Fibroblast of skin of left biceps (primary cell): ENCODE data around the gene BUD13.
"Not testable (repeated sequence)": the region's sequence is repeated elsewhere in the genome, so short reads cannot be mapped to it uniquely, and the experiment has no call there.

ENCODE experiments used
- DNase-seq, 2 experiments: peaks; one replicate each; pipeline ENCODE4 v3.0.0-alpha.2; 2013; ENCODE audit warnings: low read depth in 2 of 2

Gene BUD13, protein sequence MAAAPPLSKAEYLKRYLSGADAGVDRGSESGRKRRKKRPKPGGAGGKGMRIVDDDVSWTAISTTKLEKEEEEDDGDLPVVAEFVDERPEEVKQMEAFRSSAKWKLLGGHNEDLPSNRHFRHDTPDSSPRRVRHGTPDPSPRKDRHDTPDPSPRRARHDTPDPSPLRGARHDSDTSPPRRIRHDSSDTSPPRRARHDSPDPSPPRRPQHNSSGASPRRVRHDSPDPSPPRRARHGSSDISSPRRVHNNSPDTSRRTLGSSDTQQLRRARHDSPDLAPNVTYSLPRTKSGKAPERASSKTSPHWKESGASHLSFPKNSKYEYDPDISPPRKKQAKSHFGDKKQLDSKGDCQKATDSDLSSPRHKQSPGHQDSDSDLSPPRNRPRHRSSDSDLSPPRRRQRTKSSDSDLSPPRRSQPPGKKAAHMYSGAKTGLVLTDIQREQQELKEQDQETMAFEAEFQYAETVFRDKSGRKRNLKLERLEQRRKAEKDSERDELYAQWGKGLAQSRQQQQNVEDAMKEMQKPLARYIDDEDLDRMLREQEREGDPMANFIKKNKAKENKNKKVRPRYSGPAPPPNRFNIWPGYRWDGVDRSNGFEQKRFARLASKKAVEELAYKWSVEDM

GRCh38 chr11:116772443-116773202 is at the start of gene BUD13:
Gene BUD13 (minus strand): TSS chr11:116772987. CDS start chr11:116772964, 23 bp downstream.
- DNase-seq = peak; percentile 50 to 54

- DNase-seq = no peak
Observed at GRCh38 chr11:116822575-116822974, 49.8 kb upstream of the BUD13 start.

- DNase-seq = no peak
Observed at GRCh38 chr11:116821050-116821918, 48.5 kb upstream of the BUD13 start.

GRCh38 chr11:116819049-116819448 is 46.3 kb upstream of the BUD13 start:
- DNase-seq = no peak

- no peak for DNase-seq
Observed at GRCh38 chr11:116814502-116814901, 41.7 kb upstream of the BUD13 start.

- DNase-seq = no peak
Observed at GRCh38 chr11:116813781-116814471, 41.1 kb upstream of the BUD13 start.

GRCh38 chr11:116813170-116813569 is 40.4 kb upstream of the BUD13 start:
- no peak for DNase-seq

DNA sequence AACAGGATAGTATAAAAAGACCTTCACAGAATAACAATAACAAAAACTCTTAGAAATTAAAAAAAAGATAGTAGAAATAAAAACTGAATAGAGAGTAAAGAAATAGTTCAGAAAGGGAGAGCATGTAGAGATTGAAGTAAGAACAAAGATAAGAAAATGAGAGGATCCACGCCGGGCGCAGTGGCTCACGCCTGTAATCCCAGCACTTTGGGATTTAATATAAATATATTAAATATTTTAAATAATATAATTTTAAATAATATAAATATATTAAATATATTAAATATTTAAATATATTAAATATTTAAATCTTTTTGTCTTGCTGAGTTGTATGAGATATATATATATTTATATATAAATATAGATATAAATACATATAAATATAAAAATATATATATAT is 39.3 kb upstream of the BUD13 start:
- DNase-seq = no peak

- DNase-seq = no peak
Observed at GRCh38 chr11:116811194-116811593, 38.4 kb upstream of the BUD13 start.

DNA sequence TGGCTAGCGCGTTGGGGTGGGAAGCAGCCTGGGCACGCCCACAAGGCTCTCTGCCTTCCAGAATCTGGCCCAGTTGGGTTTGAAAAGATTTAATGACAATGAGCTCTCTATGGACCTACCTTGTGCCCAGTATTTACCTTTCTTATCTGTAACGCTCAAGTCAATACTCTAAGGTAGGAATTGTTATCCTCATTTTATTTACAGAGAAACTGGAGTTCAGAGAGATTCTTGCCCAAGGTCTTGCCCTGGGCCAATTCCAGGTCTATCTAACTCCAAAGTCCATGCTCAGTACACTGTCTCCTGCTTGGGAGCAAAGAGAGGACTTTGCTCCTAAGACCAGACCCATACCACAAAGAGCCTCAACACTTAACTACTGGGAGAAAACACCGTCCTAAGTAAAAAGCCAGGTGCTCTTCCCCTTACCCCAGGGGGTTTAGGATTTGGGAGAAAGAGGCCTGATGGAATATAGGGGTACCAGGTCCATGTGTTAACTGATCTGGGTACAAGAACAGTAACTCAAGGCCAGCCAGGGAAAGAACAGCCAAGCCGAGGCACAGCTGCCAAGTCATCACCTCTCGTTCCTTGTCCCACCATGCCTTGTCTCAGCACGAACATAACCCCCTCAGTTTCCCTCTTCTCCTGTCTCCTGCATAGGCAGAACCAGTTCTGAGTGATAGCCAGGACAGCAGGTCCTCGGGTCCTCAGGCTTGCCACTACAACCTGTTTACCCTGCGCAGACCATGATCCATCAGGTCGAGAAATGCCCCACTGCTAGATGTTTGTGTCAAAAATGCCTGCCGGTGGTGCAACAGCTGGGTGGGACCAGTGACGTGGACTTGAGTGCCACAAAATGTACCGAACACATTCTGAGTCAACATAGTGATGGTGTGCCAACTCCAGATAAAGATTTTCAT is 35.7 kb upstream of the BUD13 start:
- no peak for DNase-seq

DNA sequence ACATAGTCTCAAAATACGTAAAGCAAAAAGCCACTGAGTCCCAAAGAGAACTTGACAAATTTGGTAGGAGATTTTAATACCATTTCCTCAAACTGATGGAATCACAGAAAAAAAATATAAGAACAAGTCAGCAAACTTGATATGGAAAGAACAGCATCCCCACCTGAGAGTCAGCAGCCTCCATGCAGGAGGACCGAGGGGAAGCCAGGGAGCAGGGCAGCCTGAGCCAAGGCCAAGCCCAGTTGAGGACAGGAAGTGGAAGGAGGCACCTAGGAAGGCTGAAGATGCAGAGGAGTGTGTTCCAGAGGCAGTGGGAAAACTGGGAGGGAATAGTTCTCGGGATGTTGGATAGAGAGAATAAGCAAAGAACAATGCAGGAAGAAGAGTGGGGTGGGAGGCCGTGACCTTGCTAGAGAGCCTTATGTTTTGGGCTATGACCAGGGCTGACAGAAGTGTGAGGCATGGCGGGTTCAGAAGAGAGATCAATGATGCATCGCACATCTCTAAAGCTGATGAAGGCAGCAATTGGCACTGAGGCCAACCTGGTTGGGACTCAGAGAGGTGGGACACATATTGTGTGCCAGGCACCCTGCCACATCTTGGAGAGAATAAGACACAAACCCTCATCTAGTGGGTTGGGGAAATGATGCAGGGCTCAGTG is 34.9 kb upstream of the BUD13 start:
- no peak for DNase-seq

DNA sequence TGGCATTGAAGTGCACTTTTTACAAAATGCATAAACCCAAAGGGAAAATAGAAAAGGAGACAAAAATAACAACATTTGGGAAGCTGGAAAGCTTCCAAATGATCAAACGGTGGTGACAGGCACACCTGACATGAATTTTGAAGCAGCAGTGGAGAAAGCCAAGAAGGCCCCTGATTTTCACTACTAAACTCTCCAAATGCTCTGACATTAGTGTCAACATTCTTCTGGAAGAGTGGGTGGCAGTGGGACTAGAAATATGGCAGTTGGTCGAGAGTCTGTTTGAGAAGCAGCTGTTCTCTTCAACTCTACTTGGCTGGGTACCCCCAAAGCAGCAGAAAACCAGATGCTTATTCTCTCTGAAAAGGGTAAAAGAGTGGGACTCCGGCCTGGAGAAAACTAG is 31.2 kb upstream of the BUD13 start:
- DNase-seq = no peak

DNA sequence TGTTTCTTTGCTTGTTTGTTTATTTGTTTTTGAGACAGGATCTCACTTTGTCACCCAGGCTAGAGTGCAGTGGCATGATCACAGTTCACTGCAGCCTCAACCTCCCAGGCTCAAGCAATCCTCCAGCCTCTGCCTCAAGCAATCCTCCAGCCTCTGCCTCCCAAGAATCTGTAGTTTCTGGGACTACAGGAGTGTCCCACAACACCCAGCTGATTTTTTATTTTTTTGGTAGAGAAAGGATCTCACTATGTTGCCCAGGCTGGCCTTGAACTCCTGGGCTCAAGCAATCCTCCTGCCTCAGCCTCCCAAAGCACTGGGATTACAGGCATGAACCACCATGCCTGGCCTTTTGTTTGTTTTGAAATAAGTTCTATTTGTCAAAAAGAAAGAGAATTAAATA is 28.9 kb upstream of the BUD13 start:
- not testable (repeated sequence) for DNase-seq

- no peak for DNase-seq
Observed at GRCh38 chr11:116800610-116801009, 27.8 kb upstream of the BUD13 start.

DNA sequence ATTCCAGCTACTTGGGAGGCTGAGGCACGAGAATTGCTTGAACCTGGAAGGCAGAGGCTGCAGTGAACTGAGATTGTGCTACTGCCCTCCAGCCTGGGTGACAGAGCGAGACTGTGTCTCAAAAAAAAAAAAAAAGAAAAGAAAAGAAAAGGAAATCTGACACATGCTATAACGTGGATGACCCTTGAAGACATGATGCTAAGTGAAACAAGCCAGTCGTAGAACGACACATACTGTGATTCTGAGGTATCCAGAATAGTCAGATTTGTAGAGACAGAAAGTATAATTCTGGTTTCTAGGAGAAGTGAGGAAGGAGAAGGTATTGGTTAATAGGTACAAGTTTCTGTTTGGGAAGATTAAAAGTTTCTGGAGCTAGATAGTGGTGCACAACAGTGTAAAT is 25.6 kb upstream of the BUD13 start:
- DNase-seq = no peak

DNA sequence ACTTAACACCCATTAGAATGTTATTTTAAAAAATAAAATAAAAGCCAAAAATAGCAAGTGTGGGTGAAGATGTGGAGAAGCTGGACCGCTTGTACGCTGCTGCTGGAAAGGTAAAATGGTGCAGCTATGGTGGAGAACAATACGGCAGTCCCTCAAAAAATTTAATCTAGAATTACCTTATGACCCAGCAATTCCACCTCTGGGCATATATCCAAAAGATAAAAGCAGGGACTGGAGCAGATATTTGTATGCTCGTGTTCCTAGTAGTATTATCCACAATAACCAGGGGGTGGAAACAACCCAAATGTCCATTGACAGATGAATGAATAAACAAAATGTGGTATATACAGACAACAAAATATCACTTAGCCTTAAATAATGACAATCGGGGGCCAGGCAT is 25.0 kb upstream of the BUD13 start:
- no peak for DNase-seq

GRCh38 chr11:116796548-116796947 is 23.8 kb upstream of the BUD13 start:
- no peak for DNase-seq

DNA sequence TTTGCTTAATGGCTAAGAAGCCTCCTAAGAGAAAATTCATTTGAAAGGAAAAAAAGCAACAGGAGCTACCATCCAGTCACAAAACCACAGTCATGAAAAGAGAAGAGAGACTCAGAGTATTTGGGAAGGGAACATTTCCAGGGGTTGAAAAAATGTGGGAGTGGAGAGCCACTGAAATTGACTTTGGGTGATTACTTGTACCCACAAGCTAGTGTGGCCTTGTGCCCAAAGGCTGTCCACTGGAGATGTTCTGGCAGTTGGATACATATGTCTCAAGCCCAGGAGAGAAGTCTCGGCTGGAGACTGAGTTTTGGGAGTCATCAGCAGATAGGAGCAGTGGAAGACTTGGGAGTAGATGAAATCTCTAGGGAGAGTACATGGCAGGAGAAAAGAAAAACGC is 22.1 kb upstream of the BUD13 start:
- no peak for DNase-seq

DNA sequence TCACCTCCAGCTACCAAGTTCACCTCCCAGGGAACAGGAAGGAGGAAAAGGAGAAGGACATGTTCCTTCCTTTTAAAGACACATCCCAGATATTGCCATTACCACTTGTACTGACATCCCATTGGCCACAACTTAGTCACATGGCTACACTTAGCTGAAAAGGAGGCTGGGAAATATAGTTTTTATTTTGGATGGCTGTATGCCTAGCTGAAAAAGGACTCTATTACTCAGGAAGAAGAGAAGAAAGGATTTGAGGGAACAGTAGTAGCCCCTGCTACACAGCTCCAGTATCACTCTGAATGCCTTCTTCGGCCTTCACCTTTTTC is 20.9 kb upstream of the BUD13 start:
- no peak for DNase-seq
